ENCODE results near the gene NDUFV1.
"Not testable (repeated sequence)": the region's sequence is repeated elsewhere in the genome, so short reads cannot be mapped to it uniquely, and the experiment has no call there.

NDUFV1 gene

GRCh38 chr11:67628710-67629385, 22.1 kb downstream of the NDUFV1 start:
- no peak for DNase-seq

DNA sequence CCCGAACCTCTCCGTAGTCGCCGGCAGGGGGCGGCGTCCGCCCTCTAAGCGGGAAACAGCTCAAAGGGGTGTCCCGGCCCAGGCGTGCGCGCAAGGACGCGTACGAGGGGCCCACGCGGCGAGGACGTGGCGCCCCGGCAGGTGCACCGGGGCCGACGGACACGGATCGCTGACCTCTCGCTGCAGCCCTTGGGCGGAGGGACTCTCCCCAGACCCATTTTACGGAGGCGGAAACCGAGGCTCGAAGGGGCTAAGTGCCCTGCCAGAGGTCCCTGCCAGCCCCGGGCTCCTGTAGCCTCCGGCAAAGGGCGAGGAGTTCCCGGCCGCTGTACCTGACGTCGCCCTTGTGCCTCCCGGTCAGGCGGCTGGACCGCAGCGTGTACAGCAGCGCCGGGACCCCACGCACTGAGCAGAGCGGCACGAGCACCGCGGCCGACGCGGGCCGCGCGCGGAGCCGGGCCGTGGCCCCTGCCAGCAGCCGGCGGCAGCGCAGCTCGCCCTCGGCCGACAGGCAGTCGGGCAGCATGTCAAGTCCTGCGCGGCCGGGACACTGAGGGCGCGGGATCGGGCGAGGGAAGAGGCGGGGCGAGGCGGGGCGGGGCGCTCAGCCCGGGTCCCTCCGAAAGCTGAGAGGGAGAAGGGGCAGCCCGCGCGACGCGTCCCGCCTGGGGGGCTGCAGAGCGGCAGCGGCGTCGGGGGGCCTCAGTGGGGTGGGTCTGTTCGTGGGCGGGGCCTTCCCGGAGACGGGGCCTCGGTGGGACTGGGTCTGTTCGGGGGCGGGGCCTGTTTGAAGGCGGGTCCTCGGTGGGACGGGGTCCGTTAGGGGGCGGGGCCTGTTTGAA, 22.9 kb downstream of the NDUFV1 start, which contains the start of gene NUDT8:
Gene NUDT8 (minus strand): TSS at position 552 of the 842 bp plus-strand sequence. CDS start 26 bp downstream, at position 526.
- DNase-seq: peak; percentile 79 to 83

DNA sequence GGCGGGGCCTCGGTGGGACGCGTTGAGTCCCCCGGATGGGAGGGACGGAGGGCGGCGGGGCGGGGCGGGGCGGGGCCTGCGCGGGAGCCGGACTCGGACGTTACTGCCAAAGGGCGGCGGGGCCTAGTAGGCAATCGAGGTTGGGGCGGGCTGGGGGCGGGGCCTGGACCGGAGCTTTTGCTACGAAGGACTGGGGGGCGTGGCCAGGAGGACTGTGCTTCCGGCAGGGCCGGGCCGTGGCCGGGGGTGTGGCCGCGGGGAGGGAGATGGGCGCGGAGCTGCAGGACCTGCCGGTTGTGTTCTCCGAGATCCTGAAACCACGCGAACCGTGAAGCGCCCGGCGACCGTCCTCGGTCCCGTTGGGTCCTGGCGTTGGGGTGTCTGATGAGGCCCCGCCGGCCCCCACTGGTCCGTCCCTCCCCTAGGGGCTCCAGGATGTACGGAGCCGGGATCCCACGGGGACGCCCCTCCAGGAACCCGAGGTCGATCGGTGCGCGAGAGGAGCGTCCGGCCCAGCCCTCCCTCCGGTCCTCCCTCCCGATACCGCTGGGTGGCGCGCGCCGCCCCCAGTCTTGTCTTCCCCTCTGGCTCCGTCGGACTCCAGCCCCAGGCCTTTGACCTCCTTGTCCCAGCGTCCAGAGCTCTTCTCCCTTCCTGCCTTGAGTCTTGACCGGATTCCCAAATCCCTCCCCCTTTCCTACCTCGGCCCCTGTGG, 23.6 kb downstream of the NDUFV1 start:
- peak; percentile 90 to 91 for DNase-seq

DNA sequence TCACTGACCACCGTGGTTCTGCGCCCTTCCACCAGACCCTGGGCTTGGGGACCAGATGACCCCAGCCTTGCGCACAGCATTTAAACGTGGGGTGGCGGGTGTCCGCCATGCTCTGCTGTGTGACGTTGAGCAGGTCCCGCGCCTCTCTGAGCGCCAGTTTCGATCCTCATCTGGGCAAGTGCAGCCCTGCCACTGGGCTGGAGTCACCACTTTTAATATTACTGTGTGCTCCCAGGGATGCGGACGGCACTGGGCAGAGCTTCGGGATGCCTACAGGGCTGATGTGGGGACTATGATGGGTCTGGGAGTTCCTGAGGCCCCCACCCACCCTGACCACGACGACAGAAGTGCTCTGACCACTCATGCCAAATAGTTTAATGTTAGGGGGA, 24.2 kb downstream of the NDUFV1 start:
- DNase-seq: no peak

- no peak for DNase-seq
Observed at GRCh38 chr11:67631411-67631810, 24.7 kb downstream of the NDUFV1 start.

DNA sequence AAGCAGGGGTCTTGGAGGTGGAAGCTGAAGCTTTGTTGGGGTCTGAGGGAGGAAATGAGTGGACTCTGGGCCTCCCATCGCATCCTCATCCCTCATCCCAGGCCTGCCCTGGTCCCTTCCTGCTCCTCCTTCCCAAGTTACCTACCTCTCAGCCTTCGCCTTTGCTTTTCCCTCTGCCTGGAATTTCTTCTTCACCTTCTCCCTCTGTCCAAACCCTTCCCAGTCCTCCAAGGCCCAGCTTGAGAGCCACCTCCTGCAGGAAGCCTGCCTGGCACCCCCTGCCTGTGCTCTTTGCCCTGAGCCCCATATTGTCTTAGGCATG, 25.1 kb downstream of the NDUFV1 start:
- no peak for DNase-seq

DNA sequence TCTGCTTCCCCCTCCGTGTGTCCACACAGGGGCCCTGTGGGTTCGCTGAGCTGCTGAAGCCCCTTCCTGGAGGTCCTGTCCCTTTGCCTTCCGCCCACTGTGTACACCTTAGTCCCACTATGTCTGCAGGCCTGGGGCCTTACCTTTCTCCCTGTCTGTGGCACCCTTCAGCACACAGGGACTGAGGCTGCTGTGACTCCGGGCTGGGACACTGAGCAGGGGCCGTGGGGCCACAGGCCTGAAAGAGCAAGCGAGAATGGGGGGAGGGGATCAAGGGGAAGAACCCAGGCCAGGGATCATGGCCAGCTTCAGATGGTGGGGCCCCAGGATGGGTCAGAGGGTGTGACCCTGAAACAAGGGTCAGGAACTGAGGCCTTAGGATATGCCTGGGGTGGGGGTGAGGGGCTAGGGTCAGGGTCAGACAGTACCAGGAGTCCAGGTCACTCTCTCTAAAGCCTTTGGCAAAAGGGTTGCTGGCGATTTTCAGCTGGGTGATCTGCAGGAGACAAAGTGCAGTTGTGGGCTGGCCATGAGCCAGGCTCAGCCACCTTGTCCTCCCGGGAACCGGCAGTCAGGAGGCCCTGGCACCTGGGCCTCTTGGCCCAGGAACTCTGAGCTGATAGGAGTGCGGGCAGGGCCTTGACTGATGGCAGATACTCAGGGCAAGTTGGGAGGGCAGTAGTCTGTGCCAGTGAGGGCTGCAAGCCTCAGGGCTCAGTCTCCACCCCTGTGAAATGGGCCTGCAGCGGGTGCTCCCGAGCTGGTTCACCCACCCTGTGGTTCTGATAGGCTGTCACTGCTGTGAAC, 25.6 kb downstream of the NDUFV1 start:
- DNase-seq: no peak

GRCh38 chr11:67632982-67633755, 26.4 kb downstream of the NDUFV1 start:
- DNase-seq: no peak

DNA sequence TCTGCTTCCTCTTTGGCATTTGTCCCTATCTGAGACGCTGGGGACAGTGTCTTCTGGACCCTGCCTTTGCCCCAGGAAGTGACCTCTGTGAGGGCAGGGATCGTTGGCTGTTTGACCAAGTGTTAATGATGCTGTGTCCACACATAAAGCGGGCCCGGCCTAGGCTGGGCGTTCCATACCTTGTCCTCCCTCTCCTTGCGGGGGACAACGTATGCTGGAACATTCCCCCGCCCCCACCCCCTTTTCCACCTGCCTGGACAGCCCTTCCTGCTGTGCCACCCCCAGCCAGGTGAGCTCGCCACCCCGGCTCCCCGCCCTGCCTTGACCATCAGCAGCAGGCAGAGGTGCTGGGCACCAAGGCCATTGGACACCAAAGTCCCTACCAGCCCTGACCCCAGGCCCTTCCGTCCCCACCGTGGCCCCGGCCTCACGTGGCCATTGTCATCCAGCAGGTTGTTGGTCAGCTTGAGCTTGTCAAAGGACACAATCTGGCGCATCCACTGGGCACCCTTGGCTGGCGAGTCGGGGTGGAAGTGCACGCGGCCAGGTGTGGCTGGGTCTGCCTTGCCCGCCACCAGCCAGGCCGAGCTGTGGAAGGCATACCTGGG, 27.1 kb downstream of the NDUFV1 start:
- no peak for DNase-seq

DNA sequence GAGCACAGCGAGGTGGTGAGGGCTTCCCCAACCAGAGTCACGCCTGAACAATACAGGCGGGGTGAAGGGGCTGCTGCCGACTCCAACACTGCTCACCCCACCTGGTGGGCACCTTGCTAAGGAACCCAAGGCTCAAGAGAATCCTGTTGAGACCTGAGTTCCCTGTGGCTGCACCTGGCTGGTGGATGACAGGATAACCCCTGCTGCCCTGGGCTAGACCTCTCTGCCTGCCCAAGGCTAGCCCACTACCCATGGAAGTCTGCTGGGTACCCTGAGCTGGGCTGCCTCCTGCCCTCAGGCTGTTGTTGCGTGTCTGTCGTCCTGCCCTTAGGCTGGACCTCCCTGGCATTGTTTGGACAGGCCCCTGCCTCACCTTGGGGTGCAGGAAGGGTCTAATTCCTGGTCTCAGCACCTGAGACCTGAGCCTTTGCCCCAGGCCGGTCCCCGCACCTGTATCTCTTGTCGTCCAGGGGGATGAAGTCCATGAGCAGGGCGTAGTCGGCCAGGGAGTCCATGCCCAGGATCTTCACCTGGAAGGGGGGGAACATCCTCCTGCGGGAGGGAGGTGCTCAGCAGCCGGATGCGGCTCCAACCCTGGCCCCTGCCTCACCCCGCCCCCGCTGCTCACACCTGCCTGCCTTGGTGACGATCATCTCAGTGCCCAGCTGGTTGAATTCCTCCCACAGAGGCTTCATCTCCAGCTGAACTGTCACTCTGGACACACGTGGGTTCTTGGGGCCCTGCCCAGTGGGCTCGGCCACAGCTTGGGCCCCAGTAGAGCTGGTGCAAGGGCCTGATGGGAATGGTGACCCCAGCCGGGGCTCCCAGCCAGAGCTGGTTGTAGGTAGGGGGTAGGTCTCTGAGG, 27.9 kb downstream of the NDUFV1 start:
- DNase-seq: no peak

GRCh38 chr11:67635231-67635521, 28.4 kb downstream of the NDUFV1 start:
- DNase-seq: no peak

- DNase-seq: no peak
Observed at GRCh38 chr11:67636962-67637361, 30.2 kb downstream of the NDUFV1 start.

DNA sequence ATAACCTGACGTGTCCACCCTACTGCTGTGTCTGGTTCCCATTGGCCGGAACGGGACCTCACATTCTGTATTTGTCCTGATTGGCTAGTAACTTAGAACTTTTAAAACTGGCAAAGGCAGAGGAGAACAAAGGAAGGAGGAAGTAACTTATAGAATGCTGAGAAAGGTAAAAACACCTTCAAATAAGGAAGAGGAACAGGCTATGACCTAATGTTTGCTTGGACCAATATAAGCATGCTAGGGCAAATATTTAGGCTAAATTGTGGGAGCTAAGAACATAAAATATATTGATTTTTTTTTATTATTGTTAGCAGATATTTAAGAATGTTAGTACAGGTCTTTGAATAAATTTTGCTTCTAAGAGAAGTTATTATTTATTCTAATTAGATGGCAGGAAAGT, 30.7 kb downstream of the NDUFV1 start:
- not testable (repeated sequence) for DNase-seq

DNA sequence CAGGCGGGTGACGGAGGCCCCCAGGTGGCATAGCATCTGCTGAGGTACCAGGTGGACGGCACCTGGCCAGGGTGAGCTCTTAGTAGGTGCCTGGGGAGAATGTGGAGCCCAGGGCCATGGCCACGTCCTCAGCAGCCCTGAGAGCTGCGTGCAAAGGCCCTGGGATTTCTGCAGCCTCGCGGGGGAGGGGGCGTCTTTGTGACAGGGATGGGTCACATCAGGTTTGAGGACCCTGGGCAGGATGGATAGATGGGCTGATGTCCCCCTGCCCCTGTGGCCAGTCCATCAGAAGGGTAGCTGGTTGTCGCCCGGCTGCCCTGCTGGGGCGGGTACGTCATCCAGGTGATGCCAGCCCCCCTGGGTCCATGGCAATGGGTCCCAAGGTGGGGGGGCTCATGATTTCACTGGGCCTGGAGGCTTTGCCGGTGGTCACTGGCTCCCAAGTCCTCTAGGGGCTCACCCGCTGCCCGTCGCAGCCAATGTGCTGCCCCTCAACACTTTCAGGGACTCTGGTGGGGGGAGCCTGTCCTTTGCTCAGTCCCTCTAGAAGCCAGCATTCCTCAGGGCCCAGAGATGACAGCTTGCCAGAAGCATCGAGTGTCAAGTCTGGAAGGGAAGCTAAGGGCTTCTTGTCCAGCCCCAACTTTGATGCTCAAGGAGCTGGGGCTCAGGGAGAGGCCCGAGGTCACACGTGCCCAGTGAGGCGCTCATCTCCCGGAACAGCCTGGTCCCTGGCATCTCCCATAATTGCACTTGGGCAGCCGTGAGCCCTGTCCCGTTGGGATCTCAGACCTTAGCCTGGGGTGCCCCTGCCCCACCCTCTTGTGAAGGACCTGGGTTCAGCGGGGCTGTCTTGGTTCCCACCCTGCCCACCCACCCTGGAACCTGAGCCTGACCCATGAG, 32.0 kb downstream of the NDUFV1 start:
- no peak for DNase-seq

GRCh38 chr11:67639438-67639859, 32.7 kb downstream of the NDUFV1 start, which contains the start of gene TBX10:
TBX10 (minus strand) TSS chr11:67639763; CDS start chr11:67639472, 291 bp downstream.
- DNase-seq: no peak

- peak; percentile 51 to 53 for DNase-seq
Observed at GRCh38 chr11:67640021-67640757, 33.5 kb downstream of the NDUFV1 start.

- no peak for DNase-seq
Observed at GRCh38 chr11:67640758-67641337, 34.1 kb downstream of the NDUFV1 start.

Measured in activated CD4-positive, alpha-beta T cell treated with anti-CD3 and anti-CD28 coated beads, Interleukin-2, amount 50 U/mL, for 4 hours (primary cell).